Measurements from ENCODE around the gene SKAP1.
"Not testable (repeated sequence)": the region's sequence is repeated elsewhere in the genome, so short reads cannot be mapped to it uniquely, and the experiment has no call there.

The SKAP1 gene

DNA sequence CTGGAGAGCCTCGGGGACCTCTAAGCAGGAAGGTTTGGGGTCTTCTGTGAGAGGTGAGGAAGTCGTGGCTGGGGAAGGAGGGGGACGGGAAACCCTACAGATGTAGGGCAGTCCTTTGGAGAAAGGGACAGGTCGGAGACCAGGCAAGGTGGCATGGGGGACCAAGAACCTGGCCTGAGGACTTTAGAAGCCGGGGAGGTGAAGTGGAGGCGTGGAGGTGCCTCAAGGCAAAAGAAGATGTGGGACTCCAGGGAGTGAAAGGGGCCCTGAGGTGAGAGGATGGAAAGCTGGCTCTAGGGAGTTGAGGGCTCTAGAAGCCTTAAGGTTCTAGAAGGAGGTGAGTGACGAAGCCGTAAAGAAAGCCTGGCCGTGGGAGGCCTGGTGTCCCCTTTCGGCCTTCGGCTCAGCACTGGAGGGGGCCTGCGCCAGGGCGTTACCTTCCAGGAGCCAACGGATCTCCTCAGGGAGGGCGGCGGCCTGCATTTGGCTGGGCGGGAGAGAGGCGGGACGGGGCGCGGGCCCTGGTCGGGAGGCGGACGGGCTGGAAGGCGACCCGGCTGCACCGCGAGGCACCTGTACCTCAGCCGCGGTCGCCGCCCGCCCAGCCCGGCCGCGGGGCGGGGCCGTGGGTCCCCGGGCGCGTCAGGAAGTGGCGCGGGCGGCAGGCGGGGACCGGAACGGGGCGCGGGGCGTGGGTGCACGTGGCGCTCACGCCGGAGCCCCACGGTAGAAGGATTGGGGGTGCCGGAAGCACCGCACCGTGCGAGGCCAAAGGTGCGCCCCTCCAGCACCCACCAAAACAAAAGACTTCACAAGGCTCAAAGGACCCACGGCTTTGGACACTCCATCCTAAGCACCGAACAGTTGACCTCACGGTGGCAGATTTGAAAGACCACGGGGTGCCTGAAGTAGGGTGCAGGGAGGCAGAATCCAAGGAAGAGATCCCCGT, at the start of gene SKAP1:
SKAP1 (minus strand) TSS at position 577 of the 949 bp plus-strand sequence.
- no peak for DNase-seq (ENCODE audit: low spot score)

DNA sequence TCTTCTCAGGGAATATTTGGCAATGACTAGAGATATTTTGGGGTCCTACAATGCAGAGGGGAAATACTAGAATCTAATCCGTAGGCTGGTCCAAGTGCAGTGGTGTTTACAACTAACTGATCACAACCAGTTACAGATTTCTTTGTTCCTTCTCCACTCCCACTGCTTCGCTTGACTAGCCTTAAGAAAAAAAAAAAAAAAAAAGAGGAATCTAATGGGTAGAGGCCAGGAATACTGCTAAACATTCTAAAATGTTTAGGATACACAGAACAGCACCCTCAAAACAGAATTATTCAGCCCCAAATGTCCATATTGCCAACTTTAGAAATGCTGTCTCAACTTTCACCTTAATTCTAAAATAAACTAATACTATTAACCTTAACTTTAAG, 49.0 kb upstream of the SKAP1 start:
- no peak for DNase-seq (ENCODE audit: low spot score)

DNA sequence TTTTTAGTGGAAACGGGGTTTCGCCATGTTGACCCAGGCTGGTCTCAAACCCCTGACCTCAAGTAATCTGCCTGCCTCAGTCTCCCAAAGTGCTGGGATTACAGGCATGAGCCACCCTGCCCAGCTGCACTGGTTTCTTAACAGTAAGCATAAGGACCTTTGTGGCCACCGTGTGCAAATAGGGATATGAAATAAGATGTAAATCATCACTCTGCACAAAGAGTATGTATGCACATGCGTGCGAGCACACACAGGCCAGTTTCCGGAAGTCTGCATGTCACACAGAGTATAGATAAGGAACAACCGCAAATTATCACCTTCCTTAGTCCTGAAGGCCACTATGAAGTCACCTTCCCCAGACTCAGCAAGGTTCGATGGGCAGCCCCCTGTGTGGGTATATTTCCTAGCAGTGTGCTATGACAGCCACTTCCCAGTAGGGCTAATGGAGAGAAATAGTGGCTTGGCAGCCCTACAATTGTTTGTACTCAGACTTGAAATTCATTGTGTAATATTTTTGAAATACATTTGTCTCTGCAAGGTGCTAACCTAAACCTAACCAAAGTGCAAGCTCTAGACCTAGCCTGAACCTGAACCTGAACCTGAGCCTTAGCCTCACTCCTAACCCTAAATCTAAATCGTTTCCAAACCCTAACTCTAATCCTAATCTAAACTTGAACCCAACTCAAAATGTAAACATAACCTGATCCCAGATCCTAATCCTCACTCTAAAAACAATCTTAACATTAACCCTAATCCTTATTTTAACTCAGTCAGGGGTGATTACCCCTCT, 48.4 kb upstream of the SKAP1 start:
- DNase-seq (ENCODE audit: low spot score), result no peak

DNA sequence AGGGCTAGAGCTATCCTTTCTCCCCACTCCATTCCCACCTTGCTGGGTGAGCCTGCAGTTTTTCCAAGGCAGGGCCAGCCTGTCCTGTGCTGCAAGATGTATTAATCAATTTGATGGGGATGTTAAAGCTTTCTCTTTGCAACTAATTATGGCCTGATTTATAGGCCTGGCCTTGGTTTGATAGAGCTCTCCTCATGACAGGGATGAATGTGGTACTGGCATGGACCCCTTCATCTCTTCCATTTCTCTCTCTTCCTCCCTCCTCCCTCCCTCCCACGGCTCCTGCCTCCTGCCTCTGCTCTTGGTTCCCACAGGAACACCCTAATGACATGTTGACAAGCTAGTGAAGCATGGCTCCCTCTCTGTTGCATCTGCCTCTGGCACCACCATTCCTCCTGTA, 47.2 kb upstream of the SKAP1 start:
- no peak for DNase-seq (ENCODE audit: low spot score)

DNA sequence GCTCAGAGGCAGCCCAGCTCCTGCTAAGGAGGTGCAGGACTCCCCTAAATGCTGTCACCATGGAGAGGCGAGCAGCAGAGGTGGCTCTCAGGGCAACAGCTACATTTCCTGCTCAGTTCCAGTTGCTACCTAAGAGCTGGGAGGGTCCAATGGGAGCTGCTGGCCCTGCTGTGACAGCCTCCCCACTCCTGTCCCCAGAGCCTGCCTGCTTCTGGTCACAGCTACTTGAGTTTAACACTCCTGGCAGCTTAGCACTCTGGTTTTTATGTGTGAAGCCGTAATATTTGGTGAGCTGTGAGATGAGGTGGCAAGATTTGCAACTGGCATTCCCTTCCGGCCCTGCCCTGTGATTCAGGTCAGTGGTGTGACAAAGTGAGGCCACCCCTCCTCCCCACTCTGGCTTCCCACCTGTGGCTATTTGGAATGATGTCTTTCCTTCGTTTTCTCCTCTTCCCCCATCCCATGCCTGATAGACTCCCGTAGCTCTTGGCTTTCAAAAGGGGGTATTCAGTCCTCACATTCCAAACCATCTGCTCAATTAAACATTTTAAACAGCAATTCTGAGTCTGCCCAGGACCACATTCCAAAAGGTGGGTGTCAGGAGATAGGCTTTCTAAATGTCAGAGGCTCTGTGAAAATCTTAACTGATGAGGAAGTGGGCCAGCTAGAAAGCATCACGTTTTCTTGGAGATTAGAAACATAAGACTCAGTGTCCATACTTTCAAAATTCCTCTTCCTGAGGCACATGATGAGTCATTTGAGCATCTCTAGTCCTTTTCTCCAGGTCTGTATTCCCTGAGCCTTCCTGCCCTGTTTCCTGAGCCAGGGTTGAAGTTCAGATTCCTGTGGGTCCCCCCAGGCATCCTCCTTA, 42.6 kb upstream of the SKAP1 start:
- DNase-seq (ENCODE audit: low spot score), result peak; percentile 61

DNA sequence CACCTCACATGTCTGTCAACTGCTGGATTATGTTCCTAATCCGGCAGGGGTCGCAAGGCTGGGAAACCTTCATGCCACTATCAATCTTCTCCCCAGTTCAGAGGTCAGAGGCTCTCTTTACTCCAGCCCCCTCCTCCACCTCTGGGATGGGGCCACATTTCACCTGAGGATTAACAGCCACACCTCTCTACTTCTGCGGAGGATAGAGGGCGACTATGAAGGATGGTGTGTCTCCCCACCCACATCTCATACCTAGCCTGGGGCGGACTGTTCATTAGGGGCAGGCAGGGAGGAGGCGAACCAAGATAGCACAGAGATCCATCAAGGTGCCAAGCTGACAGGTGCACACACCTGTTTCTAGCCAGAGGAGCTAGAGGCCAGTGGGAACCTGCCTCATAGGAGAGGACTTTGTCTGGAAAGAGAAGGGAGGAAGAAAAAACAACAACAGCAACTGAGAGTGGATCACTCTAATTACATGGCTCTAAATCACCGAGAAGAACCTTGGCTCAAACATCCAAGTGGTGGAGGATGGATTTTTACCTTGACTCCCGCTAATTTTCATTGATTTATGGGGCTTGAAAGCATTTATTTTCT, 41.9 kb upstream of the SKAP1 start:
- no peak for DNase-seq (ENCODE audit: low spot score)

DNA sequence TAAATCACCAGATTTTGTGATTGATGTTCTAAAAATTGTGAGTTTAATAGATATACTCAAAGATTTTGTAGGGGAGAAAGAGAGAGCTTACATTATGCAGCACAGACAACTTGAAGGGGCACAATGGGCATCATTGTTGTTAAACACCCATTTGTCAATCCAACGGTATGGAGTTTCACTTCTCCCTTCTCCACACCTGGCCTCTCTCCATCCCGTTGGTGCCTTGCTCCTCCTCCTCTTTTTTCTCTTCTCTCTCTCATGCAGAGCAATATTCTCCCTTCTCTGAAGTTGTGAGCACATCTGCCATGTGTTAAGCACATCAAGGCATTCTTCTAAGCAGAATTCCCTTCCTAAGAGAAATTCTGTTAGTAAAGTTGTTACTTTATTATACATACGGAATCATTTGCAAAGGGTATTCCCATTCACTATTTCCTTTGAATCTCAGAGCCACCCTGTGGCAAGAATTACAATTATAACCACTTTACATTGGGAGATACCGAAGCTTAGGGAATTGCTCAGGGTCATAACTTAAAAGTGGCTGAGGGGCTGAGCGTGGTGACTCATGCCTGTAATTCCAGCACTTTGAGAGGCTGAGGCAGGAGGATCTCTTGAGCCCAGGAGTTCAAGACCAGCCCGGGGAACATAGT, 40.5 kb upstream of the SKAP1 start:
- DNase-seq (ENCODE audit: low spot score), result peak; percentile 64

DNA sequence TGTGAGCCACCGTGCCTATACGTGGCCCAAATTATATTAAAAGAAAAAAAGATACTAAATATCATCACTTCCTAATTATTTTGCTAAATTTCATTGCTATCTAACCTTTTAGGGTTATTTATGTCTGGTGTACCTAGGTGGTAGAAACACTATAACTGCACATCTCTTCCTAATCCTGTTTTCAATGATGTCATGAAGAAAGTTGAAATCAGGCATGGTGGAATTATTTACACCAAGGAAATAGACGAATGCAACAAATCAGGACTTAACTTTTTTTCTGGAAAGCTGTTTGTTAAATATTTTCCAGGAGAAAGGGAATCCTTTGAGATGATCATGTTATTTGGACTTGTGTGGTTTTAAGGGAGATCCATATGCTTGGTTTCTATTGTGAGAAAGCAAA, 39.2 kb upstream of the SKAP1 start:
- DNase-seq (ENCODE audit: low spot score), result no peak

DNA sequence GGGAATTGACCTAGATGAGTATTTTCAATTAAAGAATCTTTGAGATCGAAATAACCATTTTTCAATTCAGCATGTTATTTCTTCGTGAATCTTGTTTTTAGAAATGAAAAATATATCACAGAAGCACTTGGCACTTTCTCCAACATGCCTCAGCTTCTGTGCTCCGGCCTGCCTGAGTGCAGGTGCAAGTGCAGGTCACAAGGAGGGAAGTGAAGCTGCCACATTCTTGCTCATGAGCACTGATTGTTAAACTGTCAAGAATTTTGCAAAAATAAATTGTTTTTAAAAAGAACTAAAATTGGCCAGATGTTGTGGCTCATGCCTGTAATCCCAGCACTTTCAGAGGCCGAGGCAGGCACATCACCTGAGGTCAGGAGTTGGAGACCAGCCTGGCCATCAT, 38.3 kb upstream of the SKAP1 start:
- DNase-seq (ENCODE audit: low spot score), result no peak

DNA sequence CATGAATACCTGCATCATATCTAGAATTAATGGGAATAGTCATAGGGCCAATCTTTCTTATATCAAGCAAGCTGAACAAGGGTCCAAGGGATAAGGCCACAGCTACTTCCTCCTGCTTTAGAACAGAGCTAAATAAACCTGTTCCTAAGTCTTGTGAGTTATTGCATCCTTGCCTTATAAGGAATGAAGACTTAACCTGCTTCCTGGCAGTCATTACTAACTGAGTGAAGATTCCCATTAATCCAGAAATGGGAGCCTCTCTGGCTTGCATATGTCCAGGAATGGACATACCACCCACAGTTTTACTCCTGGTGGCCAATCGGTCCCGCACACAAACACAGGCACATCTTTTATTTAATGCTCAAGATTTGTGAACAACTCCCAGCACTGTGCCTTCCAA, 35.9 kb upstream of the SKAP1 start:
- no peak for DNase-seq (ENCODE audit: low spot score)

DNA sequence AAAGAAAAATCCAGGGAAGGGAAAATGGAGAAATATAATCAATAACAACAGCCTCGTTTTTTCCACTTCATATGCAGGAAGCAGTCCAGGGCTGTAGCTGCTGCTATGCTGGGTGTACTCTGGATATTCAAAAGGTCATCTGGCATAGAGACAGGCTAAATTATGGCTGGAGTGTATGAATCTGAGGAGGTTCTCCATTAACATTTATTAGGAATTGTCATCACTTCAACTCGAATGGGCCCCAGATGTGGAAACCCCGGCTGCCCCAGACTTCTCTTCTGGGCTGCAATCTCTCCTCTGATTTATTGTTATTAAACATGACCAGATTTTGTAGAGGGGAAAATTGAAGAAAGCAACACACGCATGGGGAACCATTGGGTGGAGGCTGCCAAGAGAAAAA, 33.5 kb upstream of the SKAP1 start:
- peak; percentile 38 for DNase-seq (ENCODE audit: low spot score)

DNA sequence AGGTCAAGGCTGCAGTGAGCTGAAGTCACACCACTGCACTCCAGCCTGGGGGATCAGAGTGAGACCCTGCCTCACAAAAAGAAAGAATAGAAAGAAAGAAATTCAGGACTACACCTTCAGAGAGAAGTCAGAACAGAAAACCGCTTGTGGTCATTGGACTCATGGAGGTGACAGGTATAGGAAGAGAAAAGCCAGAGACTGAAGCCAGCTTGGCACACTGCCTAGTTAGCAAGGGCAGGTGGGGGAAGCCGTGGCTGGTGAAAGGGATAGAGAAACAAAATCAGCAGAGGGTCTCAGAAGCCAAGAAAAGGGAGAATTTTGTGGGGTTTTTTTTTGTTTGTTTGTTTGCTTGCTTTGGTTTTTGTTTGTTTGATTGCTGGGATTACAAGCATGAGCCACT, 32.9 kb upstream of the SKAP1 start:
- no peak for DNase-seq (ENCODE audit: low spot score)

DNA sequence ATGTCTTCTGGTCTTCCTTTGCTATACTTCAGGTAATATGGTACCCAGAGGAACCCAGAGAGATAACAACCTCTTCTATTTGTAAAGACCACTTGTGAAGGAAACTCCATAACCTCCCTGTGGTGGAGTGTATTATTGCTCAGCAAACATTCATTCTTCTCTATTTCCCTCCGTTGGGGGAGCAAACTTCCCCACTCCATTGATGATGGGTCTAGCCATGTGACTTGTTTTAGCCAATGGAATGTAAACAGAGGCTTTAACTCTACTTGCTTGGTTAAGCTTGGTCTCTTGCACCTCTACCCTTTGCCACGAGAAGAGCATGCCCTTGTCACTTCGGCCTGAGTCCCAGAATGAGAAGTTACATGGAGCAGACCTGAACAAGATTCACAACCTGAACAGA, 30.0 kb upstream of the SKAP1 start:
- DNase-seq (ENCODE audit: low spot score), result no peak

DNA sequence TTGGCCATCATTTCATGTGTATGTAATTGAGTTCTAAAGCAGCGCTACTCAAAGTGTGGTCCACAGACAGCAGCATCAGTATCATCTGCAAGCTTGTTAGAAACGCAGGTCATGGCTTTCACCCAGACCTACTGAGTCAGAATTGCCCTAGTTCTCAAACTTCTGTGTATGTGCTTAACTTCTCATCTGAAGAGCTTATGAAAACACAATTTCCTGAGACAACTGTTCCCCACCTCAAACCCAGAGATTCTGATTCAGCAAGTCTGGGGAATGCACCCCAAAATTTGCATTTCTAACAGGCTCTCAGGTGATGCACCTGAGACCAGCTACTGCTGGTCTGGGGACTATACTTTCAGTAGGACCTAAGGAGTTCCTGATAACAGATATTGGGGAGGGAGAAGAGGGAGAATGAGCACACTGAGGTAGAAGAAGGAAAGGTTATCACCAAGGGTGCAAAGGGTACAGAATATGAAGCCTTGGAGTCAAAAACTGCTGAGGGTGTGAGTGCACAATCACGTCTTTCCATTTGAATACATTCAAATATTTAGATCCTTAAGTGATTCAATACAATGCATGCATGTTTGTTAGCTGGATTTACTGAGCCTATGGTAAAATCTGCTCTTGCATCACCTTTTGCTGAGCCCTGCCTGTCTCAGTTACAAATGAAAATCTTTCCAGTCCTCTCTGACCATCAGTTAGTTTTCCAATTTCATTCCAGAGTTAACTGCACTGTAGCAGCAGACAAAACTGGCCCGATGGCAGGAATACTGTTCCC, 29.2 kb upstream of the SKAP1 start:
- no peak for DNase-seq (ENCODE audit: low spot score)

DNA sequence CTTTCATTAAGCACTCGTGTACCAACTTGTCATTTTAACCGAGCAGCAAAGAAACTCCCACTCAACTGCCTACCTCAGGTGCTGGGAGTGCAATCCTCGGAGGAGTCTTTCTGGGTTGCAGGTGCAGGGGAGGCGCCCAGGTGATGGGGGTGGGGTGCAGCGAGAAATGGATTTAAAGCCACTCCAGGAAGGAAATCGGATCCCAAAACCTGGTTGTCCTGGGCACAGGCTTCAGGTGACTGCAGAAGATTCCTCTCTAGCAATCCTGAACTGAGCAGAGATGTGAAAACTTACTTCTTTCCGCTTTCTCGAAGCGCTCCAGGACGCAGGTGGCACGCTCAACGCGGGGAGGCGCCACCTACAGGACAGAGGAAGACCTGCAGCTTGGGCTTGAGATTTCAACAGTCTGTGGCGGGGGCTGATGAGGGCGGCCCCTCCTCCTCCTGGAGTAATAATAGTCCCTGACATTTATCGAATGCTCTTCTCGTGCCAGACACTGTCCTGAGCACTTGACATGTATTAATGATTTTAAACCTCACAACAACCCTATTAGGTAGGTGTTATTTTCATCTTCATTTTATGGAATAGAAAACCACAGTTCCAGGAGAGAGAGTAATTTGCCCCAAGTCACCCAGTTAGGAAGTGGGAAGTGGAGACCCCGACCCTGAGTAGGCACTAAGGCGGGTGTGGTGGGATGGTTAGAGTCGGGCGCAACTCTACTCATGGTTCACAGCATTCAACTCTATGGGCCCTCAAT, 27.2 kb upstream of the SKAP1 start:
- DNase-seq (ENCODE audit: low spot score), result peak; percentile 74

DNA sequence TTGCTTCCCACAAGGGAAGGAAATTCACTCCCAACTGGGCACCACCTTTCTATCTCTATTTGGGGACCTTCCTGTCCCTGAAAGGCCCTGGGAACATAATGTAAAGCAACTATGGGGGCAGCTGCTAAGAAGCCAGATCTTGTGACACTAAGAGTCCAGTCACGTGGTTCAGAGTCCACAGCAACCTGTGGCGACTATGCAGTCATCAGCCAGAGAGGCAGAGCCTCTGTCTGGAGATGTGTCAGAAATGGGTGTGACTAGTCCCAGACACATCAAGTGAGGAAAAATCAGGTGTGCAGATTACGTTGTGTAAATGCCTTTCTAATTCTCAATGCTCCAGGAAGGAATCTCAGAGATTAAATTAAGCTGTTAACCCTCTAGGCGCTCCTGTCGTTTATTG, 26.6 kb upstream of the SKAP1 start:
- no peak for DNase-seq (ENCODE audit: low spot score)

DNA sequence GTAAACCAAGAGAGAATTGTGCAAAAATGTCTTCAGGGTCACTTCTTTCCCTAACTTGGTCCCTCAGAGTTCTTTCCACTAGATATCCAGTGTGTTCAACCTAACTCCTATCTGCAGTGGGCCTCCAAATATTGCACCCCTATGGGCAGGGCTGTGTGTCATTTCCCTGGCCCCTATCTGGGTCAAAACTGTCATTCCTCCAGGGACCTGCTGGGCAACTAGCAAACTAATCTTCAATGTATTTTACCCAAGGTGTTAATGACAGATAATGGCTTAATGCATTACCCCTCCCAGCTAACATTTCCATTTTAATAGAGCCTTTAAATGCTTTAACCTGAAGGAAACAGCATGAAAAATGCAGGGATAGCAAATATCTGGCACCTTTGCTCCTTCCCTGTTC, 25.8 kb upstream of the SKAP1 start:
- no peak for DNase-seq (ENCODE audit: low spot score)

DNA sequence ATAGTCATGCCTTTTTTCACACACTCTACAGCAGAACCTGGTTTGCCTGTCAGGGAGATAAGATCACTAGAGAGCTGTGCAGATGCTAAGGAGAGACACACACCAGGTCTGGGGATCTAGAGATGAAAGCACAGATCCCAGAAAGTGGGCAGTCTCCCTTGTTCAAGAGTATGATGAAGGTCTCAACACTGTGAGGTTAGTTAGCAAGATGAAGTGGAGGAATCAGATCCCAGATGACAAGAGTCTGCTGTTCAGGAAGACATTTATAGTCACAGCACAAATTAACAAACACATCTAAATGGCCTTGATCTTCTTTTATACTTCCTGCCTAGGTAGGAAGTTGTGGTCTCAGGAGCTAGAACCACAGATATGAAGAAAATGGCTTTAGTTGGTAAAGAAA, 23.4 kb upstream of the SKAP1 start:
- no peak for DNase-seq (ENCODE audit: low spot score)

DNA sequence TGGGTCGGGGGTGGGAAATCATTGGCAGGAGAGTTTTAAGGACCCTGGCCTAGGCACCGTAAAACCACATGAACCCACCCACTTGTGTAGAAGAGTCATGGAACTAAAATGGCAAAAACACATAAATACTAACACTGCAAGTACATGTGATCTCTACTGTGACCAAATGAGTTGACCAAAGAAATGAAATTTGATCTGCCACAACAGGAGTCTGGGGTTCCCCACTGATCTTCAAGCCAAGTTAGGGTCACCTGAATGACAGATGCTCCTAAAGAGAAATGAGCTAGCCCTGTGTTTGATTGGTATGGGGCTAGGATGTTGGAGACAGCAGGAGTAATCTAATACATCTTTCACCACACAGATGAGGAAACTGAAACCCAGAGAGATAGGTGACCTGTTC, 21.5 kb upstream of the SKAP1 start:
- no peak for DNase-seq (ENCODE audit: low spot score)

DNA sequence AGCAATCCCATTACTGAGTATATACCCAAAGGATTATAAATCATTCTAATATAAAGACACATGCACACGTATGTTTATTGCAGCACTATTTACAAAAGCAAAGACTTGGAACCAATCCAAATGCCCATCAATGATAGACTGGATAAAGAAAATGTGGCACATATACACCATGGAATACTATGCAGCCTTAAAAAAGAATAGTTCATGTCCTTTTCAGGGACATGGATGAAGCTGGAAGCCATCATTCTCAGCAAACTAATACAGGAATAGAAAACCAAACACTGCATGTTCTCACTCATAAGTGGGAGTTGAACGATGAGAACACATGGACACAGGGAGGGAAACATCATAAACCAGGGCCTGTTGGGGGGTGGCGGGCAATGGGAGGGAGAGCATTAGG, 19.3 kb upstream of the SKAP1 start:
- not testable (repeated sequence) for DNase-seq (ENCODE audit: low spot score)

Measured in AG08395 (cell line).